ENCODE data around the gene UGT1A10.
"Not testable (repeated sequence)": the region's sequence is repeated elsewhere in the genome, so short reads cannot be mapped to it uniquely, and the experiment has no call there.

The UGT1A10 gene

DNA sequence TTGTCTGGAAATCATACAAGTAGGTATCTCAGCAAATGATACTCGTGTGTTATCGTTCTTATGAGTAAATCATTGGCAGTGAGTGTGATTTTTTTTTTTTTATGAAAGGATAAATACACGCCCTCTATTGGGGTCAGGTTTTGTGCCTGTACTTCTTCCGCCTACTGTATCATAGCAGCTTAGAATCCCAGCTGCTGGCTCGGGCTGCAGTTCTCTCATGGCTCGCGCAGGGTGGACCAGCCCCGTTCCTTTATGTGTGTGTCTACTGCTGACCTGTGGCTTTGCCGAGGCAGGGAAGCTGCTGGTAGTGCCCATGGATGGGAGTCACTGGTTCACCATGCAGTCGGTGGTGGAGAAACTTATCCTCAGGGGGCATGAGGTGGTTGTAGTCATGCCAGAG, at the start of gene UGT1A10:
Gene UGT1A10 (plus strand): TSS at position 143 of the 400 bp plus-strand sequence. CDS start 75 bp downstream, at position 218.
- not testable (repeated sequence) for DNase-seq (ENCODE audit: low spot score)

DNA sequence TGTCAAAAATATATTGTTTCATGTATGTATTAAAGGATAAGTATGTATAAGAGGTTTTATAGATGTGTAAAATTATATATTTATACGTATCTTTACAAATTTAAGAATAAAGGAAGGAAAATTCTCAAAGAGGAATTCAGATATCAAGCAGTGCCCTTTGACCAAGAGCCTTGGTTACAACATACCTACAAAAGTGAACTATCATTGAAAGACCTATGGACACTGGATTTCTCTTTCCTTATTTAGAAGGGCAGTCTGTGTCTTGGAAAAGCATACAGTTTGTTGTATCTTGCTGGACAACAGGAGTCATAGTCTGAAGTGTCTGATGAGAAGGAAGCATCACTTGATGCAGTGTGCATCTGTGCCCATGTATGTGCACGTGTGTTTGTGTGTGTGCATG, 47.8 kb upstream of the UGT1A10 start:
- no peak for DNase-seq (ENCODE audit: low spot score)

DNA sequence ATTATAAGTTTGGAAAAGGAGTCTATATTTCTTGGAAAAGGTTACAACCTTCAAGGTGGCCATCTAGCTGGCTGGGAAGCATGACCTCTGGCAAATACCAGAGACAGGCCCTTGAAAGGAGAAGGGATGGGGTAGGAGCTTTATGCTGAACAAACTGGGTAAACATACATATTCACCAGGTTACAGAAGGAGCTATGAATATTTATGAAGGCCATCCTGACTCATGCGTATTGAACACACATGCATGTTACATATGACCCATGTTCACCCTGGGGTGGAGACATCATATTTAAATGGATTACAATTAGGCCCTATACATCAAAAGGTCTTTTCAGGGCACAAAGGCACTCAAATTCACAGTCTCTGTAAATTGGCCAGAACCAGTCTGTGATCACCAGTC, 43.5 kb upstream of the UGT1A10 start:
- not testable (repeated sequence) for DNase-seq (ENCODE audit: low spot score)

DNA sequence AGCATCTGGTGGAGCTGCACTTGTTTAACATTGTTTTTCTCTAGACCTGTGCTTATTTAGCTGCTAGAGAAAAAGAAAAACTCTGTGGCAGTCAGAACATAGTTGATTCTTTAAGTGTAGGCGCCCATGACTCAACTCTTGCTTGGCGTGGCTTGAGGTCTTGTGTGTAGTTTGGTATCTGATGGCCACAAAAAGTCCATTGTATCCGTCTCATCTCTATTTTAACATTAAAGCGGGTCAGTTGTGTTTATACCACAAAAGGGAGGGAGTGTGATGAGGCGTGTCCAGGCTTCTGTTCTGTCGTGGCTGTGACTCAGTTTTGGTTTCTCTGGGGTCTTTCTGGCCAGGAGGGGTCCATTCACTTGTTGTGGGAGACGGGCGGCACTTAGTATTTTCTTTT, 43.0 kb upstream of the UGT1A10 start:
- no peak for DNase-seq (ENCODE audit: low spot score)

DNA sequence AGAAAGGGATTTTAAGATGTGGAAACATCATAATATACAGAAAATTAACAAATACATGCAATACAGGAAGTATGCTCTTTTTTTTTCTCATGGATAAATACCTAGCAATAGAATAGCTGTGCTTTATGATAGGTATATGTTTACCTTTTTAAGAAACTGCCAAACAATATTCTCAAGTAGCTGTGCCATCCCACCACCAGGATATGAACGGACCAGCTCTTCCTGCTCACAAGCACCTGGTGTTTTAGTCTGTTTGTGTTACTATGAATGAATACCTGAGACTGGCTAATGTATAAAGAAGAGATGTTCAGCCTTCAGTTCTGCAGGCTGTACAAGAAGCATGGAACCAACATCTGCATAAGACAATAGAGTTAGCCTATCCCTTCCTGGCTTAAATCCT, 38.7 kb upstream of the UGT1A10 start:
- DNase-seq (ENCODE audit: low spot score) = no peak

DNA sequence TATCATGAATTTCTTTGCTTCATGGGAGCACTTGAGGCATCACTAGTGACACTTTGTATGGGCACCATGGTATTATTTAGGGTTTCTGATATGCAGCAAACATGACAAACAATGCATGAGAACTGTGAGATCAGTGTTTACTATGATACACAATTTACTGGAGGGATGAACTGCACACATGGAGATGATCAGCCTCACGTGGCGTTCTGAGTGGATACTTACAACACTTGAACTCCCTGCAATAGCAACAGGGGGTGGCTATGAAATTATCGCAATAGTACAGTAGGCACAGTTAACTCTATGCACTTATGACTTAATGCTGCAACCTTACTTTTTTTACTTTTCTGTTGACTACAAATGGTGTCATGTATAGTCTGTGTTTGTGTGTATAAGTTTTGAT, 37.3 kb upstream of the UGT1A10 start:
- no peak for DNase-seq (ENCODE audit: low spot score)

DNA sequence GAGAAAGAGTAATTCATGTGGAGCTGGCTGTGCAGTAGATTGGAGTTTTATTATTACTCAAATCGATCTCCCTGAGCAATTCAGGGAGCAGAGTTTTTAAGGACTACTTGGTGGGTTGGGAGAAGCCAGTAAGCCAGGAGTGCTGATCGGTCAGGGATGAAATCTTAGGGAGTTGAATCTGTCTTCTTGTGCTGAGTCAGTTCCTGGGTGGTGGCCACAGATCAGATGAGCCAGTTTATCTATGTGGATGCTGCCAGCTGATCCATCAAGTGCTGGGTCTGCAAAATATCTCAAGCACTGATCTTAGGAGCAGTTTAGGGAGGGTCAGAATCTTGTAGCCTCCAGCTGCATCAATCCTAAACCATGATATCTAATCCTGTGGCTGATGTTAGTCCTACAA, 35.9 kb upstream of the UGT1A10 start:
- no peak for DNase-seq (ENCODE audit: low spot score)

DNA sequence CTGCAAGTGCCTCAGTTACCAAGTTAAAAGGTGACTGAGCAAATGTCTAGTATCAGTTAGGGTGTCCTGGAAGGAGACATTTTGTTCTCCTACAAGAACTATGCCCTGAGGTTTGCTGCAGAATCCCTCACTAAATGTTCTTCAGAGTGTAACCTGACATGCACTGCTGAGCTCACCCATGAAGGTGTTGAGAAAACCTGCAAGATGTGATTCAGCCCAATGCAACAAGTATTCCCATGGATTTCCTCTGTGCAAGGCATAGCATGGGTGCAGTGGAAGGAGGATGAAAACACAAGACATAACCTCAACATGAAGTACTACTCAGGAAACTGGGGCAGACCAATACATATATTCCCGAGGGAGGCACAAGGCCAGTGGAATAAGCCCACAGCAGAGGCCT, 34.2 kb upstream of the UGT1A10 start:
- DNase-seq (ENCODE audit: low spot score) = no peak

DNA sequence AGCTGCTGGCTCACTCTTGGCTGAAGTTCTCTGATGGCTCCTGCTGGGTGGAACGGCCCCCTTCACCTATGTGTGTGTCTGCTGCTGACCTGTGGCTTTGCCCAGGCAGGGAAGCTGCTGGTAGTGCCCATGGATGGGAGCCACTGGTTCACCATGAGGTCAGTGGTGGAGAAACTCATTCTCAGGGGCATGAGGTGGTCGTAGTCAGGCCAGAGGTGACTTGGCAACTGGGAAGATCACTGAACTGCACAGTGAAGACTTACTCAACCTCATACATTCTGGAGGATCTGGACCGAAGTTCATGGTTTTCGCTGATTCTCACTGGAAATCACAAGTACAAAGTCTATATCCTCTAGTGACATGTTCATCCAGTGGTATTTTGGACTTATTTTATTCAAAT, 32.7 kb upstream of the UGT1A10 start:
- no peak for DNase-seq (ENCODE audit: low spot score)

DNA sequence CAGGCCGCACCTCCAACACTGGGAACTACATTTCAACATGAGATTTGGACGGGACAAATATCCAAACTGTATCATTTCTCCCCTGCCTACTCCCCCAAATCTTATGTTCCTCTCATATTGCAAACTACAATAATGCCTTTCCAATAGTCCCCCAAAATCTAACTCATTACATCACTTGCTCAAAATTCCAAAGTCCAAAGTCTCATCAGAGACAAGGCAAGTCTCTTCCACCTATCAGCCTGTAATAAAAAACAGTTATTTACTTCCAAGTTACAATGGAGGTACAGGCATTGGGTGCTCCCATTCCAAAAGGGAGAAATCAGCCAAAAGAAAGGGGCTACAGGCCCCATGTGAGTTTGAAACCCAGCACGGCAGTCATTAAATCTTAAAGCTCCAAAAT, 31.4 kb upstream of the UGT1A10 start:
- no peak for DNase-seq (ENCODE audit: low spot score)

DNA sequence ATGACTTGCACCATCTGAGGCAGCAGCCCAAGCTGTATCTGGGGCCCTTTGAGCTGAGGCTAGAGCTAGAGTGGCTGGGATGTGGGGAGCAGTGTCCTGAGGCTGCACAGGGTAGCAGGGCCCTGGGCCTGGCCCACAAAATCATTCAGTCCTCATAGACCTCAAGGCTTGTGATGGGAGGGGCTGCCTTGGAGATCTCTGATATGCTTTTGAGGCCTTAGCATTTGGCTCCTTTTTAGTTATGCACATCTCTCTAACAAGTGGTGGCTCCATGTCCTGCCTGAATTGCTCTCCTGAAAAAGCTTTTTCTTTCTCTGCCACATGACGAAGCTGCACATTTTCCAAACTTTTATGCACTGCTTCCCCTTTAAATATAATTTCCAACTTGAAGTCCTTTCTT, 30.6 kb upstream of the UGT1A10 start:
- no peak for DNase-seq (ENCODE audit: low spot score)

DNA sequence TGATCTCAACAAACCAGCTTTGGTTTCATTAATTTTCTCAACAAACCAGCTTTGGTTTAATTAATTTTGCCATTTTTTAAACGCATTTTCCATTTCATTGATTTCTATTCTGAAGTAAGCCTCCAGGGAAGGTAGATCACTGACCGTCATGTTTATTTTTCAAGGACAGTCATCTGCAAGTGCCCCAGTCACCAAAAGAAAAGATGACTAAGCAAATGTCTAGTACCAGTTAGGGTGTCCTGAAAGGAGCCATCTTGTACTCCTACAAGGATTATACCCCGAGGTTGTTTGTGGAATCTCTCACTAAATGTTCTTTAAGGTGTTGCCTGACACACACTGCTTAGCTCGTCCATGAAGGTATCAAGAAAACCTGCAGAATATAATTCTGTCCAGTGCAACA, 25.0 kb upstream of the UGT1A10 start:
- DNase-seq (ENCODE audit: low spot score) = no peak

DNA sequence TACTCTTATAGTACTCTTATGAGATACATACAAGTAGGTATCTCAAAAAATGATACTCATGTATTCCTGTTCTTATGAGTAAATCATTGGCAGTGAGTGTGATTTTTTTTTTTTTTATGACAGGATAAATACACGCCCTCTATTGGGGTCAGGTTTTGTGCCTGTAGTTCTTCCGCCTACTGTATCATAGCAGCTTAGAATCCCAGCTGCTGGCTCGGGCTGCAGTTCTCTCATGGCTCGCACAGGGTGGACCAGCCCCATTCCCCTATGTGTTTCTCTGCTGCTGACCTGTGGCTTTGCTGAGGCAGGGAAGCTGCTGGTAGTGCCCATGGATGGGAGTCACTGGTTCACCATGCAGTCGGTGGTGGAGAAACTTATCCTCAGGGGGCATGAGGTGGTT, 18.8 kb upstream of the UGT1A10 start, which contains the start of gene UGT1A8:
Gene UGT1A8 (plus strand): TSS at position 158 of the 400 bp plus-strand sequence. CDS start 75 bp downstream, at position 233.
- DNase-seq (ENCODE audit: low spot score) = not testable (repeated sequence)

DNA sequence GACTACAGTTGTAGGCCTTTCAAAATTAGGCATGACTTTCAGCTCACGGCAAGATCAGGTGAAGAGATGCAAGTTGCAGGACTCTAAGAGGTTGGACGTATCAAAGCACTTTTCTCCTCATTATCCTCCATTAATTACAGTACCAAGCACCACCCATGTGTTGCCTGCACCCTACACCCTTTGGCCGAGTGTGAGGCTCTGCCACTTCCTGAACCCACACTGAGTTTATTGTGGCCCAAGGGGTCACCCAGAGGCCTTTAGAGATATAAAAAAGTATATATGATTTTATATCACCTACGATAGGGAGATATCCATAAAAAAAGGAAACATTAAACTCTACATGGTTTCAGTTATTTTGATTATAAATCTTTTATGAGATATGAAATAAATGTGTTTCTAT, 16.0 kb upstream of the UGT1A10 start:
- DNase-seq (ENCODE audit: low spot score) = no peak

DNA sequence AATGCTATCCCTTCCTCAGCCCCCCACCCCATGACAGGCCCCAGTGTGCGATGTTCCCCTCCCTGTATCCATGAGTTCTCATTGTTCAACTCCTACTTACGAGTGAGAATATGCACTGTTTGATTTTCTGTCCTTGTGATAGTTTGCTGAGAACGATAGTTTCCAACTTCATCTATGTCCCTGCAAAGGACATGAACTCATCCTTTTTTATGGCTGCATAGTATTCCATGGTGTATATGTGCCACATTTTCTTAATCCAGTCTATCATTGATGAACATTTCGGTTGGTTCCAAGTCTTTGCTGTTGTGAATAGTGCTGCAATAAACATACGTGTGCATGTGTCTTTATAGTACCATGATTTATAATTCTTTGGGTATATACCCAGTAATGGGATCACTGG, 14.4 kb upstream of the UGT1A10 start:
- not testable (repeated sequence) for DNase-seq (ENCODE audit: low spot score)

DNA sequence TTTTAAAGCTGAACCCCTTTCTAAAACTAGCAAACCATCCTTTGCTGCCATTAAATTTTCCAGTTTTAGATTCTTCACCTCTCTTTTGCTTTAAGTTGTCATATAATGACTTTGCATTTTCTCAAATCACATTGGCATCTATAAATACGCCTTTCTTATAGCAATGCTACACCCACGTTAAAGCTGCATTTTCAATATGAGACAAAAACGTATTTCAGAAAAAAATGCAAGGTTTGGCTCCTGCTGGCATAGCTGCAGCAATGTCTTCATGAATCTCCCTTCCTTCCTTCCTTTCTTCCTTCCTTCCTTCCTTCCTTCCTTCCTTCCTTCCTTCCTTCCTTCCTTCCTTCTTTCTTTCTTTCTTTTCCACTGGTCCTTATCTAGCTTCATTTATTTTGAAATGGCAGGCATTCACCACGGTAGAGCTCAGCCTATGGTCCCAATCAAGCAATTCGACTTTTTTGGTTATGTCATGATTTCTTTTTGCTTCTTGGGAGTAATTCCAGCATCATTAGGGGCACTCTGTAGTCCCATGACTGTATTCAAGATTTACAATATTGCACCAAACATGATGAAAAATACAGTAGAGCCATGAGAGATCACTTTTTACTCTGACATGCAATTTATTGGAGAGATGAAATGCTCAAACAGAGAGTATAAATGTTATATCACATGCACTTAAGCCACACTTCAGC, 8.8 kb upstream of the UGT1A10 start:
- DNase-seq (ENCODE audit: low spot score) = no peak

DNA sequence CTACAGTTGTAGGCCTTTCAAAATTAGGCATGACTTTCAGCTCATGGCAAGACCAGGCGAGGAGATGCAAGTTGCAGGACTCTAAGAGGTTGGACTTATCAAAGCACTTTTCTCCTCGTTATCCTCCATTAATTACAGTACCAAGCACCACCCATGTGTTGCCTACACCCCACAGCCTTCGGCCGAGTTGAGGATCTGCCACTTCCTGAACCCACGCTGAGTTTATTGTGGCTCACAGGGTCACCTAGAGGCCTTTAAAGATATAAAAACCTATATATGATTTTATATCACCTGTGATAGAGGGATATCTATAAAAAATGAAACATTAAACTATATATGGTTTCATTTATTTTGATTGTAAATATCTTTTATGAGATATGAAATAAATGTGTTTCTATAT, 2.6 kb downstream of the UGT1A10 start:
- no peak for DNase-seq (ENCODE audit: low spot score)

DNA sequence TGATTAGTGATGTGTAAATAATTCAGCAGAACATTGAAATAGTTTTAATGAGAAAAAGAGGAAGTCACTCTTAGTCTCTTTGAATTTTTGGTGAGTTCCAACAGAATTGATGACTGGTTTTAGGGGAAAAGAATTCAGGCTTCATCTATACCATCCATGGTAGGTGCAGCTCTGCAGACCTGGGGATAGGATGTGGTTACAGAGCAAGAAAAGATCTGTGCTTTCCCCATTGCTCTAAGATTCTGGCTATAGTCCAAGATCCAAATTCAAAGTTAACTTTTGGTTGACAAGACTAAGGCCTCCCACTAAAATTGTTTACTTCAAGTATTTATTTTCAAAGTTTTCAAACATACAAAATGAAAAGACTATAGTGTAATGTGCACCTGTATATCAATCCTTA, 3.6 kb downstream of the UGT1A10 start:
- no peak for DNase-seq (ENCODE audit: low spot score)

DNA sequence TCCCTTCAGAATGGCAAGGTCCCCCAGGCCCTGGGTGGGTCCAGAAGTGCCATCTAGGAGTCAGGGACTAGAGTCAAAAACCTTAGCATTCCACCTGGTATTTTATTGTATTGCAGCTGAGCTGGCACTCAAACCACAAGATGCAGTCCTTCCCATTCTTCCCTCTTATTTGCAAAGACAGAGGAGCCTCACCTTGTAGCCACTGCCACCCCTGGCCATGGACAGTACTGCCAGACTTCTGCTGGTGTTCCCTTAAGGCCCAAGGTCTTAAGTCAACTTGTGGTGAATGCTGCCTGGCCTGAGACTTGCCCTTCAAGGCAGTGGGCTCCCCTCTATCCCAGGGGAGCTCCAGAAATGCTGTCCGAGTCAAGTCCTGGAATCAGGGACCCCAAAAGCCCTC, 6.9 kb downstream of the UGT1A10 start:
- no peak for DNase-seq (ENCODE audit: low spot score)

DNA sequence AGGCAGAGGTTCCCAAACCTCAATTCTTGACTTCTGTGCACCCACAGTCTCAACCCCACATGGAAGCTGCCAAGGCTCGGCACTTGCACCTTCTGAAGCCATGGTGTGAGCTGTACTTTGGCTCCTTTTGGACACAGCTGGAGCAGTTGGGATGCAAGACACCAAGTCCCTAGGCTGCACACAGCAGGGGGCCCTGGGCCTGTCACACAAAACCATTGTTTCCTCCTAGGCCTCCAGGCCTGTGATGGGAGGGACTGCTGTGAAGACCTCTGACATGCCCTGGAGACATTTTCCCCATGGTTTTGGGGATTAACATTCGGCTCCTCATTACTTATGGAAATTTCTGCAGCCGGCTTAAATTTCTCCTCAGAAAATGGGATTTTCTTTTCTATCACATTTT, 9.8 kb downstream of the UGT1A10 start:
- DNase-seq (ENCODE audit: low spot score) = not testable (repeated sequence)

DNA sequence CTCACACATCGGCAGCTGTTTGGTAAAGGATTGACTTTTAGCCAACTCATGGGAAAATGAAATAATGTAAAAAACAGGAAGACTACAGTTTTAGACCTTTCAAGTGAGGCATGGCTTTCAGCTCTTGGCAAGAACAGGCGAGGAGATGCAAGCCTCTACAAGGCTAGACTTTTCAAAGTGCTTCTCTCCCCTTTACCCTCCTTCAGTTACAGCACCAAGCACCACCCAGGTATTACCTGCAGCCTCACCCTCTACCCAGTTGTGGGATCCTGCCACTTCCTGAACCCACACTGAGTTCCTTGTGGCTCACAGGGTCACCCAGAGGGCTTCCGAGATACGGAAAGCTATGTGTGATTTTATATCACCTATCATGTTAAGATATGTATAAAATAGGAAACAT, 14.7 kb downstream of the UGT1A10 start:
- no peak for DNase-seq (ENCODE audit: low spot score)

DNA sequence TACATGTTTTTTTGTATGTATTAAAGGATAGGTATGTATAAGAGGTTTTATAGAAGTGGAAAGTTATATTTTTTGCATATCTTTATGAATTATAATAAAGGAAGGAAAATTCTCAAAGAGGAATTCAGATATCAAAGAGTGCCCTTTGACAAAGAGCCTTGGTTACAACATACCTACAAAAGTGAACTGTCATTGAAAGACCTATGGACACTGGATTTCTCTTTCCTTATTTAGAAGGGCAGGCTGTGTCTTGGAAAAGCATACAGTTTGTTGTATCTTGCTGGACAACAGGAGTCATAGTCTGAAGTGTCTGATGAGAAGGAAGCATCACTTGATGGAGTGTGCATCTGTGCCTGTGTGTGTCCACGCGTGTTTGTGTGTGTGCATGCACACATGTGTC, 15.2 kb downstream of the UGT1A10 start:
- DNase-seq (ENCODE audit: low spot score) = no peak

DNA sequence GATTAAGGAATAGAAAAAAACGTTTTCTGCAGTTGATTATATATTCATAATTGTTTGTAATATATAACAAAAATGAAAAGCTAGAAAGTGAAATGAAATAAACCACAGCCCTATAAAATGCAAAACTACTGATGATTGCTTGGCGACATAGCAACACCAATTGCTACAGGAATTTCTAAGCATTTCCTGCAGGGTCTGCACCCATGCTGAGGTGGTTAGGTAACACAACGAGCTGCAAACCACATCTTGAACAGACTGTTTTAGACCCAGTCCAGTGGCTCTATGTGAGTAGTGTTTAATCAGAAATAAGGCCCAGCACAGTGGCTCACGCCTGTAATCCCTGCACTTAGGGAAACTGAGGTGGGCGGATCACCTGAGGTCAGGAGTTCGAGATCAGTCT, 18.3 kb downstream of the UGT1A10 start:
- DNase-seq (ENCODE audit: low spot score) = no peak

DNA sequence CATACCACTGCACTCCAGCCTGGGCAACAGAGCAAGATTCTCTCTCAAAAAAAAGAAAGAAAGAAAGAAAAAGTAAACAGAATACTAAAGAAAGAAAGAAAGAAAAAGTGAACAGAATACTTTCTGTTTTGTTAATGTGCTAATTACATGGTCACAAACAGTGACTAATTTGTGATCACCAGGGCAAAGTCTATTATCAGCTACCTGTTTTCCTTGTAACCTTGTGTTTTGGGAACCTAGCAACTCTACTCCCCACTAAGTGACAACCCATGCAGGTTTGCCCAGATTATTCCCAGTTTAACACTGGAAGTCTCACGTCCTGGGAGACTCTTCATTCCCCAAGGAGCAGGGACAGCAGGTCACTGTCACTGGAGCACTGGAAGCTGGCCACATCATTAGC, 18.8 kb downstream of the UGT1A10 start:
- DNase-seq (ENCODE audit: low spot score) = no peak
